ENCODE measurements around the gene RGL3. TPM values are rescaled to one million over a fixed set of nuclear protein-coding genes. Genes with fewer than 3 reads are reported as not detected.

Gene RGL3
- total and polyA plus RNA-seq, 2 experiments from 2014 or later: 0.54 to 1.4 TPM

GRCh38 chr19:11397089-11397610 is 22.0 kb downstream of the RGL3 start:
- Histone ChIP-seq H3K9ac (no peak overlapping the region), H3K36me3 (ENCODE audit: low read depth) (no peaks in the 10 kb centered on the region), H4K20me1 (ENCODE audit: insufficient read depth) (no peaks in the 10 kb centered on the region), H3F3A (ENCODE audit: insufficient read depth) (no peaks in the 10 kb centered on the region), H2AFZ (no peak overlapping the region), H3K9me3 (ENCODE audit: low read depth) (no peaks in the 10 kb centered on the region), H3K79me2 (ENCODE audit: insufficient read depth) (no peaks in the 10 kb centered on the region), H3K27me3 (replicated peaks; ENCODE audit: insufficient read depth) (no peaks in the 10 kb centered on the region), H3K4me3 (no peak overlapping the region), H3K27ac (no peak overlapping the region), H3K4me2 (ENCODE audit: unreplicated experiment) (no peak overlapping the region), H3K9me2 (ENCODE audit: insufficient read depth) (no peaks in the 10 kb centered on the region), H3K4me1 (ENCODE audit: insufficient read depth) (no peaks in the 10 kb centered on the region)
- in situ Hi-C loops (cut with MboI): no loop called here
- DNase-seq: no peak
- no peak for TF ChIP-seq EZH2phosphoT487 (IDR thresholded peaks at IDR 0.05; ENCODE audit: insufficient read depth, low read depth)
- no peak for TF ChIP-seq EZH2 (IDR thresholded peaks at IDR 0.05; ENCODE audit: insufficient read depth, poor library complexity, severe bottlenecking)
- 80% methylated on average over 20 to 22 of the region's 22 CpGs for WGBS, 2 experiments (ENCODE audit: low coverage in 1 of 2, low lambda C conversion rate in 2 of 2, missing lambda C conversion rate in 2 of 2)

- Histone ChIP-seq H3K79me2 (ENCODE audit: insufficient read depth) (no peaks in the 10 kb centered on the region), H3K9me2 (ENCODE audit: insufficient read depth) (no peaks in the 10 kb centered on the region), H3K4me3 (no peak overlapping the region), H2AFZ (no peak overlapping the region), H3K27me3 (replicated peaks; ENCODE audit: insufficient read depth) (no peaks in the 10 kb centered on the region), H3K9ac (no peak overlapping the region), H3K9me3 (ENCODE audit: low read depth) (no peaks in the 10 kb centered on the region), H3K27ac (no peak overlapping the region), H3F3A (ENCODE audit: insufficient read depth) (no peaks in the 10 kb centered on the region), H3K4me1 (ENCODE audit: insufficient read depth) (no peaks in the 10 kb centered on the region), H4K20me1 (ENCODE audit: insufficient read depth) (no peaks in the 10 kb centered on the region), H3K4me2 (ENCODE audit: unreplicated experiment) (no peak overlapping the region), H3K36me3 (ENCODE audit: low read depth) (no peaks in the 10 kb centered on the region)
- TF ChIP-seq EZH2 (IDR thresholded peaks at IDR 0.05; ENCODE audit: insufficient read depth, poor library complexity, severe bottlenecking) (no peak), EZH2phosphoT487 (IDR thresholded peaks at IDR 0.05; ENCODE audit: insufficient read depth, low read depth) (no peak)
- WGBS, 2 experiments (ENCODE audit: low coverage in 1 of 2, low lambda C conversion rate in 2 of 2, missing lambda C conversion rate in 2 of 2): 50 to 66% methylated on average over 4 of the region's 4 CpGs
- no peak for DNase-seq
- in situ Hi-C loops (cut with MboI): no loop called here
Observed at GRCh38 chr19:11390933-11391680, 28.0 kb downstream of the RGL3 start.

- no peak for DNase-seq
Observed at GRCh38 chr19:11390359-11390758, 28.8 kb downstream of the RGL3 start.

GRCh38 chr19:11387162-11388034 is 31.7 kb downstream of the RGL3 start:
- no peak for TF ChIP-seq EZH2 (IDR thresholded peaks at IDR 0.05; ENCODE audit: insufficient read depth, poor library complexity, severe bottlenecking)
- no peak for TF ChIP-seq EZH2phosphoT487 (IDR thresholded peaks at IDR 0.05; ENCODE audit: insufficient read depth, low read depth)
- DNase-seq: no peak
- Histone ChIP-seq H3K9me2 (ENCODE audit: insufficient read depth) (no peaks in the 10 kb centered on the region), H3K9ac (no peak overlapping the region), H3K27ac (no peak overlapping the region), H4K20me1 (ENCODE audit: insufficient read depth) (no peaks in the 10 kb centered on the region), H3K79me2 (ENCODE audit: insufficient read depth) (no peaks in the 10 kb centered on the region), H3F3A (ENCODE audit: insufficient read depth) (no peaks in the 10 kb centered on the region), H2AFZ (no peak overlapping the region), H3K4me3 (no peak overlapping the region), H3K9me3 (ENCODE audit: low read depth) (no peaks in the 10 kb centered on the region), H3K4me2 (ENCODE audit: unreplicated experiment) (no peak overlapping the region), H3K4me1 (ENCODE audit: insufficient read depth) (no peaks in the 10 kb centered on the region), H3K27me3 (replicated peaks; ENCODE audit: insufficient read depth) (no peaks in the 10 kb centered on the region), H3K36me3 (ENCODE audit: low read depth) (no peaks in the 10 kb centered on the region)
- WGBS, 2 experiments (ENCODE audit: low coverage in 1 of 2, low lambda C conversion rate in 2 of 2, missing lambda C conversion rate in 2 of 2): 62 to 65% methylated on average over 19 of the region's 19 CpGs
- in situ Hi-C loops (cut with MboI): no loop called here

More at GRCh38 chr19:11390359-11390758, 28.8 kb downstream of the RGL3 start:
- H3K79me2 ChIP-seq (ENCODE audit: insufficient read depth): no peaks in the 10 kb centered on the region
- H3K9me2 ChIP-seq (ENCODE audit: insufficient read depth): no peaks in the 10 kb centered on the region
- no peak overlapping the region for H3K27ac ChIP-seq
- no peak overlapping the region for H3K4me2 ChIP-seq (ENCODE audit: unreplicated experiment)
- TF ChIP-seq EZH2 (IDR thresholded peaks at IDR 0.05; ENCODE audit: insufficient read depth, poor library complexity, severe bottlenecking) (no peak), EZH2phosphoT487 (IDR thresholded peaks at IDR 0.05; ENCODE audit: insufficient read depth, low read depth) (no peak)
- H3K9ac ChIP-seq: no peak overlapping the region
- WGBS, 2 experiments (ENCODE audit: low coverage in 1 of 2, low lambda C conversion rate in 2 of 2, missing lambda C conversion rate in 2 of 2): 72% methylated on average over 2 of the region's 2 CpGs
- no peaks in the 10 kb centered on the region for H3F3A ChIP-seq (ENCODE audit: insufficient read depth)
- no peaks in the 10 kb centered on the region for H3K27me3 ChIP-seq (replicated peaks; ENCODE audit: insufficient read depth)
- H4K20me1 ChIP-seq (ENCODE audit: insufficient read depth): no peaks in the 10 kb centered on the region
- H3K4me1 ChIP-seq (ENCODE audit: insufficient read depth): no peaks in the 10 kb centered on the region
- H3K4me3 ChIP-seq: no peak overlapping the region
- H3K36me3 ChIP-seq (ENCODE audit: low read depth): no peaks in the 10 kb centered on the region
- no peaks in the 10 kb centered on the region for H3K9me3 ChIP-seq (ENCODE audit: low read depth)
- no peak overlapping the region for H2AFZ ChIP-seq
- in situ Hi-C loops (cut with MboI): no loop called here
